ENCODE data around the gene AMZ2. TPM values are rescaled to one million over a fixed set of nuclear protein-coding genes. Genes with fewer than 3 reads are reported as not detected.

AMZ2 gene
- total RNA-seq, 2 experiments from 2014 or later: 63.0 to 64.9 TPM

GRCh38 chr17:68288375-68288774 lies 40.5 kb downstream of the AMZ2 start:
- H3K27me3 Mint-ChIP-seq: no peaks in the 10 kb centered on the region
- H3K36me3 ChIP-seq (ENCODE audit: insufficient read depth, low read length): peaks cover 3% of the 10 kb centered on the region
- H3K36me3 Mint-ChIP-seq (ENCODE audit: low read depth): peaks cover 9% of the 10 kb centered on the region
- H3K9me3 Mint-ChIP-seq: no peaks in the 10 kb centered on the region
- DNase-seq (peak in 2 of 14 experiments; percentile 53 to 64), ATAC-seq (ENCODE audit: poor library complexity) (no peak)
- H3K27ac ChIP-seq (ENCODE audit: low read depth in 1 of 2, low read length in 2 of 2): no peak overlapping the region
- peak overlapping the region; percentile 98 for H3K4me3 Mint-ChIP-seq
- ChIA-PET CTCF (interaction anchor here (0.7 to 1.3 kb wide), 2 partner anchors 25 to 112 kb away, joined by 3 to 7 read pairs; no protein-coding TSS in a partner anchor), POLR2A (interaction anchor here (0.6 to 6.3 kb wide), 4 partner anchors 25 to 170 kb away, joined by 4 to 104 read pairs (median 72); no protein-coding TSS in a partner anchor)
- H3K9me3 ChIP-seq (ENCODE audit: control insufficient read depth in 1 of 2, insufficient read depth in 1 of 2, low read length in 2 of 2): no peaks in the 10 kb centered on the region
- H3K4me3 ChIP-seq (ENCODE audit: low read length): no peak overlapping the region
- H3K4me1 Mint-ChIP-seq (ENCODE audit: low read depth): peaks cover 52% of the 10 kb centered on the region
- intact Hi-C loops (cut with DNase I, micrococcal nuclease): no loop called here
- H3K4me1 ChIP-seq (ENCODE audit: insufficient read depth, low read length): peaks cover 35% of the 10 kb centered on the region
- no peak for TF ChIP-seq CTCF (IDR thresholded peaks at IDR 0.05)
- H3K27me3 ChIP-seq (ENCODE audit: control insufficient read depth in 1 of 2, insufficient read depth in 2 of 2, low read length in 2 of 2): no peaks in the 10 kb centered on the region
- H3K27ac Mint-ChIP-seq: peak overlapping the region; percentile 98

DNA sequence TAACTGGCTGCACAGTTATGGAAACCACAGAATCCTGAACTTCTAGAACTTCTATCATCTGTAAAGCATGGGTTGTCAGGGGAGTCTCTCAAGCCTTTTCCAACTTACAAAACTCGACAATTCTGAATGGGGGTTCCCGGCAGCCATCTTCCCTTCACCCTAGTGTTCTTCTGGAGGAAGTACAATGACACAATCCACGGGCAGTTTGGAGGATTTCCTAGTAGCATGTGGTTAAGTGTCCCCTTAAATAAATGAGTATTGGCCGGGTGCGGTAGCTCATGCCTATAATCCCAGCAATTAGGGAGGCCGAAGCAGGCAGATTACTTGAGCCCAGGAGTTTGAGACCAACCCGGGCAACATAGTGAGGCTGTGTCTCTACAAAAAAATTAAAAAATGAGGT lies 41.0 kb downstream of the AMZ2 start:
- Mint-ChIP-seq H3K36me3 (ENCODE audit: low read depth) (peaks cover 9% of the 10 kb centered on the region), H3K4me1 (ENCODE audit: low read depth) (peaks cover 52% of the 10 kb centered on the region), H3K4me3 (peak overlapping the region; percentile 98), H3K9me3 (no peaks in the 10 kb centered on the region), H3K27ac (peak overlapping the region; percentile 98), H3K27me3 (no peaks in the 10 kb centered on the region)
- ATAC-seq (ENCODE audit: poor library complexity) (no peak), DNase-seq (peak in 3 of 14 experiments; percentile 43 to 76 (median 71))
- Histone ChIP-seq H3K4me3 (ENCODE audit: low read length) (no peak overlapping the region), H3K27ac (ENCODE audit: low read depth in 1 of 2, low read length in 2 of 2) (no peak overlapping the region), H3K9me3 (ENCODE audit: control insufficient read depth in 1 of 2, insufficient read depth in 1 of 2, low read length in 2 of 2) (no peaks in the 10 kb centered on the region), H3K27me3 (ENCODE audit: control insufficient read depth in 1 of 2, insufficient read depth in 2 of 2, low read length in 2 of 2) (no peaks in the 10 kb centered on the region), H3K4me1 (ENCODE audit: insufficient read depth, low read length) (peaks cover 39% of the 10 kb centered on the region), H3K36me3 (ENCODE audit: insufficient read depth, low read length) (peaks cover 3% of the 10 kb centered on the region)
- intact Hi-C loops (cut with DNase I, micrococcal nuclease): no loop called here
- TF ChIP-seq CTCF (IDR thresholded peaks at IDR 0.05): no peak
- CTCF ChIA-PET: interaction anchor here (0.9 kb wide), 1 partner anchor 25 kb away, joined by 3 read pairs; no protein-coding TSS in a partner anchor
- POLR2A ChIA-PET: interaction anchor here (0.9 to 6.3 kb wide), 8 partner anchors 26 to 169 kb away, joined by 3 to 104 read pairs (median 36); partner anchors contain the start of gene WIPI1

DNA sequence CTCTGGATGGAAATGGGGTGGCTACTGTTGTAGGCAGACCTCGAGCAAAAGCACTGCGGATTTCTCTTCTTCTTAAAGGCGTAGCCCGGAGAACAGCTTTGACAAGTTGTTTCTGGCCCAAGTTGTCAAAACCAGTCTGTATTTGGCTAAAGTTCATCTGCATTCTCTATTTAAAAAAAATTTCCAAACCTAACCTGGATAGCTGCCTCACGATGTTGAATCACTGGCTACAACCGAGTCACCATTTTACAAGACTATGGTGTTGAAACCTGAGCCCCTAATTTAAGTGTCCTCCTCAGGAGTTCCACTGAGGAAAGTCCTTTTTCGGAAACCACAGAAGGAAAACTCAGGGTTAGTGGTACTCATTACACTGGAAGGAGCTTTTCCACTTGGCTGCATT lies 41.6 kb downstream of the AMZ2 start:
- peaks cover 3% of the 10 kb centered on the region for H3K36me3 ChIP-seq (ENCODE audit: insufficient read depth, low read length)
- Mint-ChIP-seq H3K27ac (peak overlapping the region; percentile 98), H3K4me3 (peak overlapping the region; percentile 98), H3K27me3 (no peaks in the 10 kb centered on the region), H3K4me1 (ENCODE audit: low read depth) (peaks cover 58% of the 10 kb centered on the region), H3K9me3 (no peaks in the 10 kb centered on the region), H3K36me3 (ENCODE audit: low read depth) (peaks cover 9% of the 10 kb centered on the region)
- POLR2A ChIA-PET: interaction anchor here (0.6 to 6.3 kb wide), 23 partner anchors 10 to 223 kb away, joined by 3 to 104 read pairs (median 6); partner anchors contain the start of genes AMZ2, PRKAR1A and WIPI1
- H3K4me3 ChIP-seq (ENCODE audit: low read length): peak overlapping the region; percentile 91
- H3K9me3 ChIP-seq (ENCODE audit: control insufficient read depth in 1 of 2, insufficient read depth in 1 of 2, low read length in 2 of 2): no peaks in the 10 kb centered on the region
- TF ChIP-seq CTCF (IDR thresholded peaks at IDR 0.05): no peak
- H3K4me1 ChIP-seq (ENCODE audit: insufficient read depth, low read length): peaks cover 45% of the 10 kb centered on the region
- ATAC-seq (ENCODE audit: poor library complexity) (no peak), DNase-seq (peak in 1 of 14 experiments; percentile 35)
- intact Hi-C loops (cut with DNase I, micrococcal nuclease): no loop called here
- CTCF ChIA-PET: interaction anchor here (0.9 to 1.0 kb wide), 2 partner anchors 26 to 29 kb away, joined by 3 read pairs; no protein-coding TSS in a partner anchor
- H3K27me3 ChIP-seq (ENCODE audit: control insufficient read depth in 1 of 2, insufficient read depth in 2 of 2, low read length in 2 of 2): no peaks in the 10 kb centered on the region
- peak overlapping the region in 1 of 2 donors; percentile 85 for H3K27ac ChIP-seq (ENCODE audit: low read depth in 1 of 2, low read length in 2 of 2)
